Measurements from ENCODE around the gene LMF1.

GRCh38 chr16:980595-980854, 9.7 kb upstream of the LMF1 start:
- TF ChIP-seq POLR2AphosphoS5 (IDR thresholded peaks at IDR 0.05; ENCODE audit: low read depth, low read length) (no peak), CEBPB (IDR thresholded peaks at IDR 0.05; ENCODE audit: low read depth, low read length) (no peak), POLR2A (IDR thresholded peaks at IDR 0.05; ENCODE audit: control extremely low read depth in 1 of 2, low read depth in 2 of 2, low read length in 2 of 2) (no peak), CTCF (IDR thresholded peaks at IDR 0.05; ENCODE audit: control extremely low read depth in 1 of 3, insufficient read depth in 1 of 3, low read depth in 1 of 3, low read length in 3 of 3) (no peak), HDAC6 (IDR thresholded peaks at IDR 0.05; ENCODE audit: low read depth, low read length) (no peak), RFX5 (IDR thresholded peaks at IDR 0.05; ENCODE audit: borderline replicate concordance, low read depth, low read length) (no peak), USF2 (IDR thresholded peaks at IDR 0.05; ENCODE audit: low read length) (no peak), SRF (IDR thresholded peaks at IDR 0.05; ENCODE audit: low read depth, low read length) (no peak), GABPA (IDR thresholded peaks at IDR 0.05; ENCODE audit: borderline replicate concordance, insufficient read depth, low read length) (no peak; the same call in 1 of the 2 replicates), FOSL1 (IDR thresholded peaks at IDR 0.05; ENCODE audit: insufficient read depth, low read depth, low read length) (no peak), MAX (IDR thresholded peaks at IDR 0.05) (no peak), CBX8 (IDR thresholded peaks at IDR 0.05; ENCODE audit: borderline replicate concordance, low read depth, low read length) (no peak), RAD21 (IDR thresholded peaks at IDR 0.05 in 1 of 2, conservative IDR thresholded peaks at IDR 0.05 in 1 of 2; ENCODE audit: low read depth in 2 of 2, low read length in 2 of 2) (no peak)

Measured in H1 (cell line).